ENCODE results near the gene PRMT7.

Gene PRMT7

GRCh38 chr16:68375801-68376536, 65.2 kb downstream of the PRMT7 start:
- Histone ChIP-seq H3K9me3 (ENCODE audit: low read length) (no peaks in the 10 kb centered on the region), H3K4me1 (ENCODE audit: insufficient read depth, low read length) (peaks cover 13% of the 10 kb centered on the region), H2AFZ (ENCODE audit: low read depth, low read length) (no peak overlapping the region), H3K27me3 (ENCODE audit: insufficient read depth, low read length) (peaks cover 6% of the 10 kb centered on the region), H3K36me3 (ENCODE audit: insufficient read depth, low read length) (no peaks in the 10 kb centered on the region), H3K4me3 (ENCODE audit: low read length) (no peak overlapping the region)

GRCh38 chr16:68376590-68376989, 65.8 kb downstream of the PRMT7 start:
- Histone ChIP-seq H3K27me3 (ENCODE audit: insufficient read depth, low read length) (peaks cover 6% of the 10 kb centered on the region), H3K4me1 (ENCODE audit: insufficient read depth, low read length) (peaks cover 13% of the 10 kb centered on the region), H3K9me3 (ENCODE audit: low read length) (no peaks in the 10 kb centered on the region), H2AFZ (ENCODE audit: low read depth, low read length) (no peak overlapping the region), H3K36me3 (ENCODE audit: insufficient read depth, low read length) (no peaks in the 10 kb centered on the region), H3K4me3 (ENCODE audit: low read length) (no peak overlapping the region)

- Histone ChIP-seq H3K9me3 (ENCODE audit: low read length) (no peaks in the 10 kb centered on the region), H2AFZ (ENCODE audit: low read depth, low read length) (no peak overlapping the region), H3K4me1 (ENCODE audit: insufficient read depth, low read length) (peaks cover 13% of the 10 kb centered on the region), H3K4me3 (ENCODE audit: low read length) (no peak overlapping the region), H3K27me3 (ENCODE audit: insufficient read depth, low read length) (peaks cover 6% of the 10 kb centered on the region), H3K36me3 (ENCODE audit: insufficient read depth, low read length) (no peaks in the 10 kb centered on the region)
Observed at GRCh38 chr16:68377221-68377620, 66.4 kb downstream of the PRMT7 start.

GRCh38 chr16:68377667-68378393, 67.0 kb downstream of the PRMT7 start:
- Histone ChIP-seq H3K27me3 (ENCODE audit: insufficient read depth, low read length) (peaks cover 6% of the 10 kb centered on the region), H3K36me3 (ENCODE audit: insufficient read depth, low read length) (no peaks in the 10 kb centered on the region), H3K4me1 (ENCODE audit: insufficient read depth, low read length) (peaks cover 13% of the 10 kb centered on the region), H3K4me3 (ENCODE audit: low read length) (no peak overlapping the region), H3K9me3 (ENCODE audit: low read length) (no peaks in the 10 kb centered on the region), H2AFZ (ENCODE audit: low read depth, low read length) (no peak overlapping the region)

- no peaks in the 10 kb centered on the region for H3K9me3 ChIP-seq (ENCODE audit: low read length)
- no peak overlapping the region for H2AFZ ChIP-seq (ENCODE audit: low read depth, low read length)
- no peak overlapping the region for H3K4me3 ChIP-seq (ENCODE audit: low read length)
- H3K27me3 ChIP-seq (ENCODE audit: insufficient read depth, low read length): peaks cover 6% of the 10 kb centered on the region
- H3K4me1 ChIP-seq (ENCODE audit: insufficient read depth, low read length): peaks cover 13% of the 10 kb centered on the region
- no peaks in the 10 kb centered on the region for H3K36me3 ChIP-seq (ENCODE audit: insufficient read depth, low read length)
Observed at GRCh38 chr16:68378436-68379415, 67.9 kb downstream of the PRMT7 start.

- no peaks in the 10 kb centered on the region for H3K9me3 ChIP-seq (ENCODE audit: low read length)
- H3K4me3 ChIP-seq (ENCODE audit: low read length): no peak overlapping the region
- H3K4me1 ChIP-seq (ENCODE audit: insufficient read depth, low read length): peaks cover 21% of the 10 kb centered on the region
- H3K27me3 ChIP-seq (ENCODE audit: insufficient read depth, low read length): peaks cover 6% of the 10 kb centered on the region
- H3K36me3 ChIP-seq (ENCODE audit: insufficient read depth, low read length): no peaks in the 10 kb centered on the region
- no peak overlapping the region for H2AFZ ChIP-seq (ENCODE audit: low read depth, low read length)
Observed at GRCh38 chr16:68379472-68380347, 68.9 kb downstream of the PRMT7 start.

- H3K36me3 ChIP-seq (ENCODE audit: insufficient read depth, low read length): no peaks in the 10 kb centered on the region
- no peak overlapping the region for H3K4me3 ChIP-seq (ENCODE audit: low read length)
- no peaks in the 10 kb centered on the region for H3K9me3 ChIP-seq (ENCODE audit: low read length)
- H3K4me1 ChIP-seq (ENCODE audit: insufficient read depth, low read length): peaks cover 24% of the 10 kb centered on the region
- peaks cover 6% of the 10 kb centered on the region for H3K27me3 ChIP-seq (ENCODE audit: insufficient read depth, low read length)
- no peak overlapping the region for H2AFZ ChIP-seq (ENCODE audit: low read depth, low read length)
Observed at GRCh38 chr16:68380348-68380670, 69.5 kb downstream of the PRMT7 start.

- Histone ChIP-seq H3K9me3 (ENCODE audit: low read length) (no peaks in the 10 kb centered on the region), H2AFZ (ENCODE audit: low read depth, low read length) (no peak overlapping the region), H3K4me1 (ENCODE audit: insufficient read depth, low read length) (peaks cover 21% of the 10 kb centered on the region), H3K36me3 (ENCODE audit: insufficient read depth, low read length) (no peaks in the 10 kb centered on the region), H3K4me3 (ENCODE audit: low read length) (no peak overlapping the region), H3K27me3 (ENCODE audit: insufficient read depth, low read length) (peaks cover 6% of the 10 kb centered on the region)
Observed at GRCh38 chr16:68380676-68381362, 70.0 kb downstream of the PRMT7 start.

GRCh38 chr16:68381363-68381724, 70.5 kb downstream of the PRMT7 start:
- Histone ChIP-seq H3K4me1 (ENCODE audit: insufficient read depth, low read length) (peaks cover 21% of the 10 kb centered on the region), H3K27me3 (ENCODE audit: insufficient read depth, low read length) (peaks cover 6% of the 10 kb centered on the region), H3K4me3 (ENCODE audit: low read length) (no peak overlapping the region), H3K36me3 (ENCODE audit: insufficient read depth, low read length) (no peaks in the 10 kb centered on the region), H3K9me3 (ENCODE audit: low read length) (no peaks in the 10 kb centered on the region), H2AFZ (ENCODE audit: low read depth, low read length) (no peak overlapping the region)

GRCh38 chr16:68382296-68382718, 71.5 kb downstream of the PRMT7 start:
- Histone ChIP-seq H3K27me3 (ENCODE audit: insufficient read depth, low read length) (peaks cover 6% of the 10 kb centered on the region), H3K36me3 (ENCODE audit: insufficient read depth, low read length) (no peaks in the 10 kb centered on the region), H2AFZ (ENCODE audit: low read depth, low read length) (no peak overlapping the region), H3K4me1 (ENCODE audit: insufficient read depth, low read length) (peaks cover 20% of the 10 kb centered on the region), H3K9me3 (ENCODE audit: low read length) (no peaks in the 10 kb centered on the region), H3K4me3 (ENCODE audit: low read length) (no peak overlapping the region)

- Histone ChIP-seq H2AFZ (ENCODE audit: low read depth, low read length) (no peak overlapping the region), H3K4me3 (ENCODE audit: low read length) (no peak overlapping the region), H3K36me3 (ENCODE audit: insufficient read depth, low read length) (no peaks in the 10 kb centered on the region), H3K4me1 (ENCODE audit: insufficient read depth, low read length) (peaks cover 11% of the 10 kb centered on the region), H3K27me3 (ENCODE audit: insufficient read depth, low read length) (peaks cover 4% of the 10 kb centered on the region), H3K9me3 (ENCODE audit: low read length) (no peaks in the 10 kb centered on the region)
Observed at GRCh38 chr16:68383858-68384257, 73.0 kb downstream of the PRMT7 start.

Measured in neuron (in vitro differentiated cells).